Heart right ventricle (tissue), 16 donors: ENCODE data around the gene CDH23. TPM values are rescaled to one million over a fixed set of nuclear protein-coding genes. Genes with fewer than 3 reads are reported as not detected.

Experiments used
- ATAC-seq, 8 donors: fragments of 200-7000 bp; cut with Tn5 transposase; one replicate each; pipeline ENCODE4 v1.9.1; 2020; ENCODE audit warnings: mild to moderate bottlenecking in 8 of 8, moderate library complexity in 8 of 8, moderate number of reproducible peaks in 1 of 8
- DNase-seq, 2 donors: peaks; one replicate each; pipeline ENCODE4 v3.0.0-alpha.2; 2020
- H3K27ac ChIP-seq, 10 donors: fragments of 200-600 bp; sonication (generic) in 2 of 10; one replicate each; pipeline versions ENCODE4 v1.5.0 to v1.8.0; 2020 to 2022; ENCODE audit warnings: mild to moderate bottlenecking in 3 of 10
- H3K27me3 ChIP-seq, 7 donors: fragments of 200-600 bp; one replicate each; pipeline ENCODE4 v1.8.0; 2021 to 2022; ENCODE audit warnings: mild to moderate bottlenecking in 2 of 7
- H3K36me3 ChIP-seq, 9 donors: fragments of 200-600 bp; sonication (generic) in 1 of 9; one replicate each; pipeline versions ENCODE4 v1.5.0 to v1.8.0; 2020 to 2022; ENCODE audit warnings: mild to moderate bottlenecking in 2 of 9
- H3K4me1 ChIP-seq, 9 donors: fragments of 200-600 bp; sonication (generic) in 1 of 9; one replicate each; pipeline versions ENCODE4 v1.5.0 to v1.8.0; 2020 to 2022; ENCODE audit warnings: mild to moderate bottlenecking in 4 of 9
- H3K4me3 ChIP-seq, 10 donors: fragments of 200-600 bp; sonication (generic) in 2 of 10; one replicate each; pipeline versions ENCODE4 v1.5.0 to v1.8.0; 2020 to 2022; ENCODE audit warnings: mild to moderate bottlenecking in 7 of 10, moderate library complexity in 2 of 10
- H3K9me3 ChIP-seq, 11 donors: fragments of 200-600 bp in 10 of 11; sonication (generic) in 2 of 11; one replicate each; pipeline versions ENCODE4 v1.5.0 to v1.8.0; 2013 to 2022; ENCODE audit warnings: mild to moderate bottlenecking in 2 of 11, control low read depth in 1 of 11, moderate library complexity in 1 of 11
- CTCF ChIP-seq, 9 donors: fragments of 200-600 bp; sonication (generic) in 2 of 9; IDR thresholded peaks; one replicate each; pipeline versions ENCODE4 v1.5.0 to v1.8.0; 2021 to 2022; ENCODE audit warnings: antibody characterized with exemption in 9 of 9, mild to moderate bottlenecking in 5 of 9, moderate library complexity in 1 of 9
- WGBS, 2 donors: extraction: QIAGEN DNeasy Blood & Tissue Kit; methylation state at CpG; one replicate each; pipeline ENCODE4 v1.1.7; 2013; ENCODE audit warnings: inconsistent platforms in 1 of 2; 5-methylcytosine and 5-hydroxymethylcytosine counted together
- intact Hi-C, 10 donors: fragments of 100-400 bp; cut with DNase I; formaldehyde crosslinking; loops; one replicate each; pipeline versions ENCODE4 v1.11.1 to v1.14.2; 2022
- polyA plus RNA-seq, 2 donors: library from polyadenylated mRNA; stranded (reverse); fragments of 200-250 nt; gene quantifications; one replicate each; pipeline ENCODE4 v1.2.3, GENCODE V29; 2013
- total RNA-seq, 10 donors: library from RNA; stranded (reverse); fragmentation: NEBNext Ultra II Directional in 3 of 10; extraction: Animal tissue kit (Norgen Biotek cat#: 25700) in 3 of 10; gene quantifications; one replicate each; pipeline versions ENCODE4 v1.2.1 to v1.2.4, GENCODE V29; 2021 to 2023
- donor health status: Arrhythmogenic right ventricular cardiomyopathy.
- donor health status: ischemic (EF 13 %, LVEDD 7.1; RV severe dilation, severe dysfunction).
- donor health status: healthy with polysubstance abuse.
- donor health status: DM: no; HTN: yes; CAD: no.
- donor health status: DM: no; HTN: no; CAD: no.
- donor health status: ischemic (EF 25% LVEDD 6.9; RV normal size, moderate dysfunction).
- donor health status: ischemic (EF 25% LVEDD 5.7; RV mildly dilated, moderate dysfunction).
- donor health status: healthy.
- donor health status: DM: yes; HTN: yes; CAD: no.
- donor health status: Ischemic cardiomyopathy.
- donor health status: ischemic (EF 35%, LVEDD 5.7; RV mildly dilated, moderate dysfunction).
- donor health status: nonischemic (EF 11% LVEDD 7.7; RV severe dilation, severe dysfunction).
- donor health status: DM: yes; HTN: yes; CAD: no.
- donor health status: PGD.
- donor health status: ischemic (EF 29% LVEDD 5.4; RV normal size, mild dysfunction).
- donor health status: nonischemic (EF 23%, LVEDD 6.1; RV moderate dilation, normal function).

CDH23 gene
- total and polyA plus RNA-seq, 12 donors = 1.1 to 7.7 (median 4.6) TPM

GRCh38 chr10:71714031-71714410, 317.3 kb downstream of the CDH23 start:
- no peak for DNase-seq
- intact Hi-C loops = loop anchor here in 5 of 10 donors (5.0 to 10.0 kb wide), 3 partner anchors 58 to 181 kb away; partner anchors contain the start of gene VSIR (in 5 of the 5)
- Histone ChIP-seq H3K27ac (peak overlapping the region; percentile 47 to 92 (median 89)), H3K36me3 (no peaks in the 10 kb centered on the region), H3K27me3 (no peaks in the 10 kb centered on the region), H3K4me1 (peaks cover 28 to 74% (median 64%) of the 10 kb centered on the region in 9 donors), H3K9me3 (no peaks in the 10 kb centered on the region), H3K4me3 (peak overlapping the region in 3 of 10 donors; percentile 9 to 32 (median 22))
- 54 to 62% methylated on average over 4 of the region's 4 CpGs for WGBS, 2 donors
- ATAC-seq = no peak
- no peak for TF ChIP-seq CTCF (IDR thresholded peaks at IDR 0.05)

GRCh38 chr10:71714592-71714991, 317.9 kb downstream of the CDH23 start:
- 65 to 73% methylated on average over 5 of the region's 5 CpGs for WGBS, 2 donors
- Histone ChIP-seq H3K9me3 (no peaks in the 10 kb centered on the region), H3K27me3 (no peaks in the 10 kb centered on the region), H3K4me1 (peaks cover 28 to 80% (median 62%) of the 10 kb centered on the region in 9 donors), H3K27ac (peak overlapping the region; percentile 47 to 92 (median 89)), H3K4me3 (peak overlapping the region in 2 of 10 donors; percentile 9 to 32), H3K36me3 (no peaks in the 10 kb centered on the region)
- TF ChIP-seq CTCF (IDR thresholded peaks at IDR 0.05) = no peak
- DNase-seq = no peak
- ATAC-seq = no peak
- intact Hi-C loops = loop anchor here in 5 of 10 donors (5.0 to 10.0 kb wide), 3 partner anchors 58 to 180 kb away; partner anchors contain the start of gene VSIR (in 5 of the 5)

GRCh38 chr10:71715026-71715425, 318.3 kb downstream of the CDH23 start:
- no peaks in the 10 kb centered on the region for H3K36me3 ChIP-seq
- WGBS, 2 donors = 89 to 91% methylated on average over 8 of the region's 8 CpGs
- no peaks in the 10 kb centered on the region for H3K9me3 ChIP-seq
- no peaks in the 10 kb centered on the region for H3K27me3 ChIP-seq
- DNase-seq (no peak), ATAC-seq (no peak)
- H3K27ac ChIP-seq = peak overlapping the region; percentile 47 to 92 (median 89)
- no peak for TF ChIP-seq CTCF (IDR thresholded peaks at IDR 0.05)
- peaks cover 28 to 81% (median 62%) of the 10 kb centered on the region in 9 donors for H3K4me1 ChIP-seq
- intact Hi-C loops = loop anchor here in 2 of 10 donors (10.0 kb wide), 2 partner anchors 60 to 180 kb away; partner anchors contain the start of gene VSIR (in 1 of the 2)
- peak overlapping the region in 1 of 10 donors; percentile 9 for H3K4me3 ChIP-seq

- 96 to 97% methylated on average over 19 to 20 of the region's 20 CpGs for WGBS, 2 donors
- no peak for TF ChIP-seq CTCF (IDR thresholded peaks at IDR 0.05)
- intact Hi-C loops = loop anchor here in 2 of 10 donors (10.0 kb wide), 2 partner anchors 59 to 179 kb away; partner anchors contain the start of gene VSIR (in 1 of the 2)
- peaks cover 28 to 81% (median 62%) of the 10 kb centered on the region in 9 donors for H3K4me1 ChIP-seq
- H3K9me3 ChIP-seq = no peaks in the 10 kb centered on the region
- no peaks in the 10 kb centered on the region for H3K27me3 ChIP-seq
- H3K36me3 ChIP-seq = no peaks in the 10 kb centered on the region
- no peak for DNase-seq
- no peak for ATAC-seq
- no peak overlapping the region for H3K27ac ChIP-seq
- H3K4me3 ChIP-seq = peak overlapping the region in 1 of 10 donors; percentile 9
Measured at GRCh38 chr10:71715860-71716259, 319.1 kb downstream of the CDH23 start.
